CD4-positive, alpha-beta T cell (primary cell): ENCODE measurements around the gene CRX. TPM values are rescaled to one million over a fixed set of nuclear protein-coding genes. Genes with fewer than 3 reads are reported as not detected.

Experiments
- ATAC-seq: fragments of 200-7000 bp; cut with Tn5 transposase; one replicate; pipeline ENCODE4 v1.10.0; 2022; ENCODE audit warnings: mild to moderate bottlenecking; ENCODE audit not compliant: poor library complexity
- CTCF ChIA-PET: fragments of 350-600 bp; sonication (Branson Sonifier 250); formaldehyde crosslinking; loops from one replicate; lab custom pipeline; 2021; ENCODE audit warnings: antibody characterized with exemption, inconsistent platforms; lab: Charles Lee
- POLR2A ChIA-PET: fragments of 350-600 bp; sonication (Branson Sonifier 250); formaldehyde crosslinking; loops from one replicate; lab custom pipeline; 2021; ENCODE audit warnings: antibody characterized with exemption, inconsistent platforms; lab: Charles Lee
- DNase-seq, 14 experiments: peaks; one replicate each; pipeline ENCODE4 v3.0.0-alpha.2; 2013 to 2020; ENCODE audit warnings: mixed read lengths in 2 of 14
- H3K27ac ChIP-seq, 2 donors: one replicate each; pipeline versions ENCODE4 v1.5.1 to v1.7.0; 2013; ENCODE audit warnings: low read length in 2 of 2, low read depth in 1 of 2, mild to moderate bottlenecking in 1 of 2
- H3K27me3 ChIP-seq, 2 experiments: 1 replicate in 1 of 2; 2 replicates in 1 of 2; pipeline versions ENCODE4 v1.6.1 to v1.7.0; 2013; ENCODE audit warnings: low read length in 2 of 2, control low read depth in 1 of 2, mild to moderate bottlenecking in 1 of 2, moderate library complexity in 1 of 2; ENCODE audit not compliant: insufficient read depth in 2 of 2, control insufficient read depth in 1 of 2
- H3K36me3 ChIP-seq: one replicate; pipeline ENCODE4 v1.6.1; 2013; ENCODE audit warnings: low read length, control low read depth; ENCODE audit not compliant: insufficient read depth
- H3K4me1 ChIP-seq: one replicate; pipeline ENCODE4 v1.6.1; 2013; ENCODE audit warnings: low read length, control low read depth; ENCODE audit not compliant: insufficient read depth
- H3K4me3 ChIP-seq: one replicate; pipeline ENCODE4 v1.5.1; 2013; ENCODE audit warnings: mild to moderate bottlenecking, low read length, moderate library complexity
- H3K9me3 ChIP-seq, 2 experiments: 1 replicate in 1 of 2; 2 replicates in 1 of 2; pipeline versions ENCODE4 v1.6.1 to v1.7.0; 2013; ENCODE audit warnings: low read length in 2 of 2, mild to moderate bottlenecking in 2 of 2, control low read depth in 1 of 2, moderate library complexity in 1 of 2; ENCODE audit not compliant: control insufficient read depth in 1 of 2, insufficient read depth in 1 of 2
- H3K27ac Mint-ChIP-seq: one replicate; pipeline ENCODE4 v1.8.0; 2020; ENCODE audit warnings: mixed read lengths
- H3K27me3 Mint-ChIP-seq: one replicate; pipeline ENCODE4 v1.8.0; 2021; ENCODE audit warnings: mixed read lengths
- H3K36me3 Mint-ChIP-seq: one replicate; pipeline ENCODE4 v1.8.0; 2021; ENCODE audit warnings: low read depth, mixed read lengths
- H3K4me1 Mint-ChIP-seq: one replicate; pipeline ENCODE4 v1.8.0; 2021; ENCODE audit warnings: low read depth, mixed read lengths
- H3K4me3 Mint-ChIP-seq: one replicate; pipeline ENCODE4 v1.8.0; 2020; ENCODE audit warnings: mild to moderate bottlenecking, mixed read lengths
- H3K9me3 Mint-ChIP-seq: one replicate; pipeline ENCODE4 v1.8.0; 2020; ENCODE audit warnings: mixed read lengths
- CTCF ChIP-seq: fragments of 200-600 bp; IDR thresholded peaks from one replicate; pipeline ENCODE4 v1.8.0; 2022; ENCODE audit warnings: antibody characterized with exemption, mild to moderate bottlenecking
- intact Hi-C, 2 experiments: fragments of 100-400 bp; cut with DNase I in 1 of 2; cut with micrococcal nuclease in 1 of 2; formaldehyde crosslinking; loops; one replicate each; pipeline versions ENCODE4 v1.15.1 to v1.9.0; 2023 to 2025; cut with DNase I, micrococcal nuclease
- total RNA-seq, 174 experiments: library from RNA in 2 of 174; stranded (reverse) in 2 of 174; gene quantifications; one replicate each; pipeline ENCODE4 v1.2.3 and lab custom pipeline; 2021 to 2026

CRX gene
- total RNA-seq, 2 experiments from 2014 or later = not detected

GRCh38 chr19:47820410-47820809 lies 1.3 kb upstream of the CRX start:
- Histone ChIP-seq H3K36me3 (no peaks in the 10 kb centered on the region), H3K4me1 (no peaks in the 10 kb centered on the region), H3K4me3 (no peak overlapping the region), H3K27me3 (peaks cover 10 to 24% of the 10 kb centered on the region in 2 experiments), H3K9me3 (no peaks in the 10 kb centered on the region), H3K27ac (no peak overlapping the region)
- intact Hi-C loops = no loop called here
- ChIA-PET POLR2A (no interaction called here), CTCF (no interaction called here)
- no peak for ATAC-seq
- Mint-ChIP-seq H3K9me3 (no peaks in the 10 kb centered on the region), H3K36me3 (no peaks in the 10 kb centered on the region), H3K27ac (no peak overlapping the region), H3K4me3 (no peak overlapping the region), H3K27me3 (peaks cover 53% of the 10 kb centered on the region), H3K4me1 (no peaks in the 10 kb centered on the region)
- no peak for DNase-seq
- no peak for TF ChIP-seq CTCF

- no peak for DNase-seq
- Histone ChIP-seq H3K4me1 (no peaks in the 10 kb centered on the region), H3K27ac (no peak overlapping the region), H3K36me3 (no peaks in the 10 kb centered on the region), H3K4me3 (no peak overlapping the region), H3K27me3 (peaks cover 9 to 21% of the 10 kb centered on the region in 2 experiments), H3K9me3 (peaks cover 0 to 4% of the 10 kb centered on the region in 2 experiments)
- Mint-ChIP-seq H3K27me3 (peaks cover 39% of the 10 kb centered on the region), H3K36me3 (no peaks in the 10 kb centered on the region), H3K9me3 (no peaks in the 10 kb centered on the region), H3K4me1 (no peaks in the 10 kb centered on the region), H3K4me3 (no peak overlapping the region), H3K27ac (no peak overlapping the region)
- ATAC-seq = no peak
- TF ChIP-seq CTCF = no peak
- CTCF ChIA-PET = no interaction called here
- POLR2A ChIA-PET = no interaction called here
- intact Hi-C loops = no loop called here
Observed at GRCh38 chr19:47824396-47824795, 2.7 kb downstream of the CRX start.

- Histone ChIP-seq H3K27me3 (peaks cover 0 to under 1% of the 10 kb centered on the region in 2 experiments), H3K27ac (no peak overlapping the region), H3K36me3 (no peaks in the 10 kb centered on the region), H3K4me3 (no peak overlapping the region), H3K4me1 (no peaks in the 10 kb centered on the region), H3K9me3 (peaks cover 0 to 4% of the 10 kb centered on the region in 2 experiments)
- Mint-ChIP-seq H3K4me3 (no peak overlapping the region), H3K9me3 (no peaks in the 10 kb centered on the region), H3K27me3 (peaks cover 16% of the 10 kb centered on the region), H3K4me1 (no peaks in the 10 kb centered on the region), H3K27ac (no peak overlapping the region), H3K36me3 (no peaks in the 10 kb centered on the region)
- intact Hi-C loops = no loop called here
- ATAC-seq = no peak
- CTCF ChIA-PET = no interaction called here
- TF ChIP-seq CTCF = no peak
- POLR2A ChIA-PET = interaction anchor here (0.5 kb wide), 1 partner anchor 442 kb away, joined by 3 read pairs; no protein-coding TSS in a partner anchor
- no peak for DNase-seq
Observed at GRCh38 chr19:47826800-47827199, 5.1 kb downstream of the CRX start.
